Fibroblast of skin of right quadriceps (primary cell): Measurements from ENCODE around the gene FPR1.
"Not testable (repeated sequence)": the region's sequence is repeated elsewhere in the genome, so short reads cannot be mapped to it uniquely, and the experiment has no call there.

ENCODE experiments used
- DNase-seq: peaks from one replicate; pipeline ENCODE4 v3.0.0-alpha.2; 2013

FPR1 gene

DNA sequence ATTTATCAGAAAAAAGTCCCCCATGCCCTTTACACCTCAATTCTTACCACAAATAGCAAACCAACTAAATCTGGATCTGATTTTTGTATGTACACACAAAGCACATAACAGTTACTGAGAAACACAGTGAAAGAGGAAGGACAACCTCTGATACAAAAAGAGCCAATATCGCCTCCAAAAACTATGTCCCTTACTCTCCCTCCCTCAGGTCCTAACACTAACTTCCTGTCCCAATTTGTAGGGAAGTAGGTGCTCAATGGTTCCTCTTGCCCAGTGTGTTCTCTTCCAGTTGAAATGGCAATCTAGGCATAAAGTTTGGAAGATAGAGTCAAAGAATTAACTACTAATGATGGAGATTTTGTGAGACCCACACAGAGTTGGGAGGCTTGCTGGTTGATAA is 27.5 kb upstream of the FPR1 start:
- no peak for DNase-seq

DNA sequence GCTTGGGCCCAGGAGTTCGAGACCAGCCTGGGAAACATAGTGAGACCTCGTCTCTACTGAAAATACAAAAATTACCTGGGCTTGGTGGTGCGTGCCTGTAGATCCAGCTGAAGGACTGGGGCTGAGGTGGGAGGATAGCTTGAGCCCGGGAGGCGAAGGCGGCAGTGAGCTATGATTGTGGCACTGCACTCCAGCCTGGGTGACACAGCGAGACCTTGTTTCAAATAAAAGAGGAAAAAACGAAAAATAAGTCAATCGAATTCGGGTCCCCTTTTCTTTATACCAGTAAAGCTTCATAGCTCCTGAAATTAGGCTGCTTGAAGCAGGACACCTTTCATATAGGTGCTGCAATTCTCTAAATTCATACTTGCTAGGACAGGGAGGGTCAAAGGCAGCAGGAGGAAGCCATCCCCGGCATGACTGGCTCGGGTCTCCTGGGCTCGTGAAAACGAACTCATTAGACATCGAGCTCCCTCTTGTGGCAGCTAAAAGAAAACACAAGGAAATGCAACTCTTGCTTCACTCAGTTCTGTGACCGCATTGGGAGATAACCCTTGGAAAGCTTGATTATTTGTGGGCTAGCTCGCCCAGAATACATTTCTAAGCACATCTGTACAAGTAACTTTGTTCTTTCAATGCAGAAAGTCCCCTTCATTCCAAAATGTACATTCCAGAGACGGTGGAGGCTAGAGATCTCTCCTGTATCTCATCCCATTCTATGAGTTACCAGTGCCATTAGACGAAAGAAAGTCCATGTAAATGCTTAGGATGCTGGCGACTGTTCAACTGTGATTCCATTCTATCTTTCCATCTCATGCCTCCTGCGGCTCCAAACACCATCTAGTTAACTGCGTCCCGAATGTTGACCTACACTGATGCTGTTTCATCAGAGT is 26.1 kb upstream of the FPR1 start:
- DNase-seq, result peak; percentile 76

DNA sequence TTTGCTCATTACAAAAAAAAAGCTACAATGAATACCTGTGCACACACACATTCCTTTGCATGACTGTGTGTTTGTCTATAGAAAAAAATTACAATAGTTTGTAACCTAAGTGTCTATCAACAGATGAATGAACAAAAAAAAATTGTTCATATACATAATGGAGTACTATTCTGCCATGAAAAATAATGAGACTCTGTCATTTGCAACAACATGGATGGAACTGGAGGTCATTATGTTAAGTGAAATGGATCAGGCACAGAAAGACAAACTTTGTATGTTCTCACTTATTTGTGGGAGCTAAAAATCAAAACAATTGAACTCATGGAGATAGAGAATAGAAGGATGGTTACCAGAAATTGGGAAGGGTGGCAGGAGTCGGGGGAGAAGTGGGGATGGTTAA is 24.9 kb upstream of the FPR1 start:
- not testable (repeated sequence) for DNase-seq

DNA sequence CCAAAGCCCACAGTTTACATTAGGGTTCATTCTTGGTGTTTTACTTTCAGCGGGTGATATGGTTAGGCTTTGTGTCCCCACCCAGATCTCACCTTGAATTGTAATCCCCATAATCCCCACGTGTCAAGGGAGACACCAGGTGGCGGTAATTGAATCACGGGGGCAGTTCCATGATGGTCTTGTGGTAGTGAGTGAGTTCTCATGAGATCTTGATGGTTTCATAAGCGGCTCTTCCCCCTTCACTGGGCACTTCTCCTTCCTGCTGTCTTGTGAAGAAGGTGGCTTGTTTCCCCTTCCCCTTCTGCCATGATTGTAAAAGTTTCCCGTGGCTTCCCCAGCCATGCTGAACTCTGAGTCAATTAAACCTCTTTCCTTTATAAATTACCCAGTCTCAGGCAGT is 21.3 kb upstream of the FPR1 start:
- no peak for DNase-seq

DNA sequence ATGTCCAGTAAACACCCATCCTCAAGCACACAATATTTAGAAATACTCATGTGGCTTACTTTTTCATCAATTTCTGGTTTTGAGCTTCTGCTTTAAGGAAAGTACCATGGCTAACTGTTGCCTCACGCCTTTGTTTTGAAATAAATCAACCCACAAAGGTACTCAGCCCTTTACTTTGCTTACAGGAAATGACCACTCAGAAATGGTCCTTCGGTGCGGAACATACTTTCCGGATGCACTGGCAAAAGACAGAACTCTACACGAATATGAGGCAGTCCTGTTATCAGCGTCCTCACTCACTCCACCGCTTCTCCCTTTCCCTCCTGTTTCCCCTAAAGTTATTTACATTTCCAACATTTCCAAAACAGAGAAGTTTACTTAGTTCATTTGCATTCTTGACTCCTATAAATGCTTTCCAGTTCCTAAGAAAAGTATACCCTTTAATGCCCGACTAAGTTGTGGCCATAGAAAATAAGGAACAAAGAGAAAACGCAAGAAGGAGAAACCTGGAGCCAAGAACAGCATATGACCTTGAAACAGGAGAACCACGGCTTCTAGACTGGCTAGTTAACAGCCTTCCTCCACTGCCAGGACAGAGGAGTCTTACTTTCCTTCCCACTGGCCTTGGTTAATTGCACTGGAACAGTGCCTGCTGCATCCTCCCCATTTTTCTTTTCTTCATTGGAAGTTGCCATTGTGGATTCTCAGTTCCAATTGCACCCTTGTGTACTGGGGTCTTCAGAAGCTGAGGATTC is 19.9 kb upstream of the FPR1 start:
- no peak for DNase-seq

DNA sequence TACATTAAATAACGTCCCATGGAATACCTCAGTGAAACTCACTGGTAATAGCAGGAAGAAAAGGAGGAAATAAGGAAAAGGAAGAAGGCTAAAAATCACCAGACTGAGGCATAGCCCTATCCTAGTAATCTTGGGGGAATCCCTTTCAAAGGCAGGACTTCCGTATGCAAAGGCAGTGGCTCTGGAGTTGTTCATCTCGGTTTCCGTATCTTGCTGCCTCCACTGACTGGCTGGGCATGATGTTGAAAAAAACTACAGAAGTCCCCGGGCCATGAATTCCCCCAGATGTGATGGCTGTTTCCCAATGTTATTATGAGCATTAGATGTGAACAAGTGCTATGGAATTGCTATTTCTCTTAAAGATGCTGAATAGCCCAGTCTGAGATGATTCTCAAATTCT is 14.8 kb upstream of the FPR1 start:
- no peak for DNase-seq

DNA sequence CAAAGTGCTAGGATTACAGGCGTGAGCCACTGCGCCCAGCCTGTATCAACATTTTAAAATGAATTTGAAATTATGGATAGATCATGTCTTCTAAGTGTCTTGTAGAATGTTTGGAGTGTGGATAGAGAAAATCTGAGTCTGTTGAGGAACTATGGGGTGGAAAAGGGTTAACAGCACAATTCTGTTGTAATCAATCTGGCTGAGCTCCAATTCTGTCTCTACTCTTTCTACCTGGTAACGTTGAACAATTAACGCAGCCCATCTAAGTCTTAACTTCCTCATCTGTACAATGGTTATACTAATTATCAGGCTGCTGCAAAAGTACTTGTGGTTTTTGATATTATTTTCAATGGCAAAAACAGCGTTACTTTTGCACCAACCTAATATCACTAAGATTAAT is 13.4 kb upstream of the FPR1 start:
- no peak for DNase-seq

GRCh38 chr19:51761696-51762095 is 10.0 kb upstream of the FPR1 start:
- DNase-seq, result no peak

GRCh38 chr19:51760697-51761356 is 9.1 kb upstream of the FPR1 start, which contains the start of gene FPR2:
FPR2 (plus strand) TSS chr19:51761180; CDS start chr19:51768659, 7,479 bp downstream.
- DNase-seq, result no peak

GRCh38 chr19:51755571-51755970 is 3.9 kb upstream of the FPR1 start:
- DNase-seq, result no peak

DNA sequence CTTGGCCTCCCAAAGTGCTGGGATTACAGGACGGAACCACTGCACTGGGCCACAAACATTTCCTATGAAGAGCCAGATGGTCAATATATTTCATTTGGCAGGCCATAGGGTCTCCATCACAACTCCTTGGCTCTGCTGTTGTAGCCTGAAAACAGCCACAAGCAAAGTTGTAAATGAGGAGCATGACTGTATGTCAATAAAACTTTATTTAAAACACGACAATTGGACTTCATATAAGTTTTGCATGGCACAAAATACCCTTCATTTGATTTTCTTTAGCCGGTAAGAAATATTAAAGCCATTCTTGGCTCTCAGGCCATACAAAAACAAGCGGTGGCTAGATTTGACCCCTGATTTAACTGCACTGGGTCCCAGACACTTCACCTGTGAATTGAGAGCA is 3.1 kb upstream of the FPR1 start:
- DNase-seq, result no peak

GRCh38 chr19:51754109-51754508 is 2.4 kb upstream of the FPR1 start:
- no peak for DNase-seq

- peak; percentile 14 for DNase-seq
Observed at GRCh38 chr19:51750400-51751094, 1.1 kb downstream of the FPR1 start.

DNA sequence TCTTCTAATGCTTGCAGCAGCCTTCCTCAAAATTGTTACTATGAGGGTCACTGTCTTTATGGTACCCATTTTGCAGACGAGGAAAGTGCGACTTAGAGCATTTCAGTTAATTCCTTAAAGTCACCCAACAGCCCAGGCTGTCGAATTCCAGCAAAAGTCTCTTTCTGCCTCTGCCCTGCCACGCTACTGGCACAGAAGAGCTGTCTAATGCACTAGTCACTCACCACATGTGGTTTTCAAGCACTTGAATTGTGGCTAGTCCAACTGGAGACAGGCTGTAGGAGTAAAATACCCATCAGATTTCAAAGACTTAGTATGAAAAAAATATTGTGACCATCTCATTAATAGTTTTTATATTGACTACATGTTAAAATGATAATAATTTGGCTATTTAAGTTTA is 1.7 kb downstream of the FPR1 start:
- peak; percentile 48 for DNase-seq

DNA sequence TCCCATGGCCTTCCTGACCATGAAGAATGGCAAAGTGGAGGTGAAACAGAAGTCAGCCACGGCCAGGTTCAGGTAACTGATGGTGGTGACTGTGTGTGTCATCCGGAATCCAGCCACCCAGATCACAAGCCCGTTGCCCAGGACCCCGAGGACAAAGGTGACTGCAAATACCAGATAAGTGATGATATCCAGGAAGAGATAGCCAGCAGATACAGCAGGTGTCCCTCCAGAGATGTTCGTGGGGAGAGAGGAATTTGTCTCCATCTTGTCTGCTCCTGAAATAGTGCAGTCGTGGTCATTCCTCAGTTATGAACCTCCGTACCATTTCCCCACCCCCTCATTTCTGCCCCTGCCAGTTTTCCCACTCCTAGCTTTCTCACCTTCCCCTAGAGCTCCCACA is 4.9 kb downstream of the FPR1 start:
- no peak for DNase-seq

DNA sequence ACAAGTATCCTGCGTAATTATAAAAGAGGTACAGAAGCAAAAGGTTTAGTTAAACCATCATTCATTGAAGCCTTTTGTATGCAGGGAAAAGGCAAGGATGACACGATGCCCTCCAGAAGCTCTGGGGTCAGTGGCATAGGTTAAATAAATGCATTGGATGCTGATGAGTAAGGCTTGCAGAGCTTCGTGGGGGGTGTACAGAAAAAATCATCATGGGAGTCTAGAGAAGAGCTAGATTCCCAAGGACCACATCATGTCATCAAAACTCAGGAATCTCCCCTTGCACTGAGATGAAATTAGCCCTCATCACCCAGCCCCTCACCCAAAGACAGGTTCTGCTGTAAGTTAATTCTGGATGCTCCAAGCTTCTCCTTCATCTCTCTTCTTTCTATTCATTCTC is 8.3 kb downstream of the FPR1 start:
- peak; percentile 67 for DNase-seq

DNA sequence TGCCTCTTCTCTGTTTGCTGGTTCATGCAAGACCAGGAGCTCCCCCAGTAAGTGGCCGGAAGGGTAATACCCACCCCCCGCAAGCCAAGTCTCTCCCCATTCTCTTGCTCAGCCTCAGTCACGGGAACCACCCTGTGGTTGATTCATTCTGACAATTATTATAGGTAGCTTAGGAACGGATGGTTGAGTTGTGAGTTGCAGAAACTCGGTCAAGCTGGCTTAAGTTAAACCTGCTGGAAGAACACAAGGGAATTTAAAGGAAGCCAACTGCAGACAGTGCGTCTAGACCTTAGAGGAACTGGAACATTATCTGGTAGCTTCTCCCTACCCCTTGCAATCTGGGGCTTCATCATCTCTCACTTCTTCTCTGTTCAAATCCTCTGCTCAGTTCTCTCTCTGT is 8.9 kb downstream of the FPR1 start:
- DNase-seq, result peak; percentile 88

GRCh38 chr19:51740356-51740755 is 11.3 kb downstream of the FPR1 start:
- no peak for DNase-seq

DNA sequence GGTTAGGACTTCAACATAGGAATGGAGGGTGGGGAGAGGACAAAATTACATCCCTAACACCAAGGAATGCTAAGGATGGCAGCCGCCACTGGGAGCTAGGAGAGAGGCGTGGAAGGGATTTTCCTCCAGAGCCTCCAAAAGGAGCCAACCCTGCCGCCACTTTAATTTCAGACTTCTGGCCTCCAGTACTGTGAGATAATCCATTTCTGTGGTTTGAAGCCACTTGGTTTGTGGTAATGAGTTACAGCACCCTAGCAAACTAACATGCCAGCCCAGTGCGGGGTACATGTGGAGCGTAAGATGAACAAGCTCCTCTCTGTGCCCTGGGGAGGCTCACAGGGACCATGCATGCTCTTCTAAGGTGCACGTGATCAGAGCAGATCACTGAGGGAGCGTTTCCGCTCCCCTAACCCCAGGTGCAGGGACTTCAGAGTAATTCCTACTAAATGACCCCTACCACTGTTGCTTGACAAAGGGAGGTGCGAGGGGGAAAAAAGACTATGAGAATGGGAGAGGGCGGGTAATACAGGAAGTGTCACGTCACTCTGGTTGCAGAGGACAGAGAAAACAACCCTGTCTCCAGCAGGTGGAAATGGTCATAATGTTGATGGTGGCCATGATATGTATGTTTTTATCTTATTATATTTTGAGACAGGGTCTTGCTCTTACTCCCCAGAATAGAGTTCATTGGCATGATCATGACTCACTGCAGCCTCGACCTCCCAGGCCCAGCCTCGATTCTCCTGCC is 12.0 kb downstream of the FPR1 start:
- no peak for DNase-seq

DNA sequence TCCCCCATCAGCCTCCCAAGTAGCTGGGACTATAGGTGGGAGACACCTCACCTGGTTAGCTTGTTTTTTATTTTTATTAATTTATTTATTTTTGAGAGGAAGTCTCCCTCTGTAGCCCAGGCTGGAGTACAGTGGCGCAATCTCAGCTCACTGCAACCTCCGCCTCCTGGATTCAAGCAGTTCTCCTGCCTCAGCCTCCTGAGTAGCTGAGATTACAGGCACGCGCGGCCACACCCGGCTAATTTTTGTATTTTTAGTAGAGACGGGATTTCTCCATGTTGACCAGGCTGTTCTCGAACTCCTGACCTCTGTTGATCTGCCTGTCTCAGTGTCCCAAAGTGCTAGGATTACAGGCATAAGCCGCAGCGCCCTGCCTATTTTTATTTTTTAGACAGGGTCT is 13.2 kb downstream of the FPR1 start:
- not testable (repeated sequence) for DNase-seq

DNA sequence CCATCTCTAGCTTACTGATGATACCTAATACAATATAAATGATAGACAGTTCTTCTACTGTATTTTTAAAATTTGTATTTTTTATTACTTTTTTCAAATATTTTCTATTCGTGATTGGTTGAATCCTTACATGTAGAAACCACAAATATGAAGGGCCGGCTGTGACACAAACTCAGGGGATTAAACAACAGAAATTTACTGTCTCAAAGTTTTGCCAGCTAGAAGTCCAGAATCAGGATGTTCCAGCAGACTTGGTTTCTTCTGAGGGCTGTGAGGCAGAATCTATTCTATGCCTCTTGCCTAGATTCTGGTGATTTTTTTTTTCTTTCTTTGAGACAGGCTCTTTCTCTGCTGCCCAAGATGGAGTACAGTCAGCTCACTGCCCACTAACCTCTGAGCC is 13.8 kb downstream of the FPR1 start:
- DNase-seq, result no peak

DNA sequence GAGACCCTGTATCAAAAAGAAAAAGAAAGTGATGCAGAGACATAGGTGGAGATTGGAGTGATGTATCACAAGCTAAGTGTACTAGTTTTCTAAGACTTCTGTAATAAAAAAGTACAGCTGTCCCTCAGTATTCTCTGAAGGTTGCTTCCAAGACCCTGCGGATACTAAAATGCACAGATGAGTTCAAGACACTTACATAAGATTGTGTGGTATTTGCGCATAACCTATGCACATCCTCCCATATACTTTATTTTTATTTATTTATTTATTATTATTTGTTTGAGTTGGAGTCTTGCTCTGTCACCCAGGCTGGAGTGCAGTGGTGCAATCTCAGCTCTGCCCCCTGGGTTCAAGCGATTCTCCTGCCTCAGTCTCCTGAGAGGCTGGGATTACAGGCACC is 14.3 kb downstream of the FPR1 start:
- no peak for DNase-seq
